Stimulated activated effector memory CD8-positive, alpha-beta T cell treated with anti-CD3 and anti-CD28 coated beads, Interleukin-12 subunit alpha, Interleukin-12 subunit beta, amount 100 ng/mL, for 72 hours (primary cell): ENCODE results near the gene DMTF1.
A peak's percentile ranks its signal among the peaks of the same experiment; 100 is the strongest.
"Not testable (repeated sequence)": the region's sequence is repeated elsewhere in the genome, so short reads cannot be mapped to it uniquely, and the experiment has no call there.

Experiments
- ATAC-seq: fragments of 150-1000 bp; cut with Tn5 transposase; 2 replicates; pipeline ENCODE4 v1.10.0; 2021
- DNase-seq, 2 donors: peaks; one replicate each; pipeline ENCODE4 v3.0.0; 2021 to 2022; ENCODE audit warnings: low spot score in 2 of 2
- H3K27ac Mint-ChIP-seq: one replicate; pipeline ENCODE4 v1.8.0; 2022; ENCODE audit warnings: mild to moderate bottlenecking, mixed read lengths
- H3K36me3 Mint-ChIP-seq: one replicate; pipeline ENCODE4 v1.8.0; 2022; ENCODE audit warnings: mild to moderate bottlenecking, mixed read lengths
- H3K4me1 Mint-ChIP-seq: one replicate; pipeline ENCODE4 v1.8.0; 2022; ENCODE audit warnings: mixed read lengths
- H3K4me3 Mint-ChIP-seq: one replicate; pipeline ENCODE4 v1.8.0; 2022; ENCODE audit warnings: mild to moderate bottlenecking, mixed read lengths
- H3K9me3 Mint-ChIP-seq: one replicate; pipeline ENCODE4 v1.8.0; 2022; ENCODE audit warnings: mixed read lengths

Gene DMTF1

GRCh38 chr7:87219545-87220025 is 67.3 kb downstream of the DMTF1 start, which contains the start of gene TMEM243:
TSS of gene TMEM243 (minus strand) at chr7:87219732. CDS start at chr7:87219503, 229 bp downstream.
- peaks cover 54% of the 10 kb centered on the region for H3K36me3 Mint-ChIP-seq
- DNase-seq (peak; percentile 65 to 85), ATAC-seq (peak; percentile 79)
- H3K4me3 Mint-ChIP-seq, result peak within 1 kb of the TSS; percentile 99
- peaks cover 16% of the 10 kb centered on the region for H3K4me1 Mint-ChIP-seq
- H3K27ac Mint-ChIP-seq, result peak within 1 kb of the TSS; percentile 98
- no peaks in the 10 kb centered on the region for H3K9me3 Mint-ChIP-seq

DNA sequence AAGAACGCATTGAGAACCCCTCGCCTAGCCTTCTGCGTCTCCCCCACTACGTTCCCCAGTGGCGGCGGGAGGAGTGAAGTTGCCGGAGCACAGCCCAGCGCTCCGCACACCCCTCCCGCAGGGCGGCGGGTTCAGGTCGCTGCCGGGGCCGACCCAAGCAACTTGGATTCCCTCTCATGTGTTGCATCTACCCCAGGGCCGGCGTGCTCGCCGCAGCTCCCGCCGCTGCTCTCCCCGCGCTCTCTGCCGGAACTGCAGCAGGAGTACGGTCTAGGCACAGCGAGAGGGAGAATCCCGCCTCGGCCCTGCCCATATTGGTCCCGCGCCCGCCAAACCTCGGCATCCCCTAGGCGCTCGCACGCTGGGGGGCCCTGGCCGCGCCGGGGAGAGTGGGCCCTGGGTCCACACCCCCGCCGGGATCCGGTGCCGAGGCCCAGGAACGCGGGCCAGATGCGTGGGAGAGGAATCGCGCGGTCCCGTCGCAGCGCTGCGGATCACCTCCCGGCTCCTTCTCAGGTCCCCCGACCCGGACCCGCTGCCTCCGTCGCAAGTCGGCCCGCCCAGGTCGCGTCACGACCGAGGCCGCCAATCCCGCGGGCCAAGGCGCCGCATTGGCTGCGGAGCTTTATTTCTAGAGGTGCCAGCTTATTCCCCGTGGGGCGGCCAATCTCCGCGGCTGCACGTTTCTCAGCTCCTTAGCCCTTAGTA is 67.9 kb downstream of the DMTF1 start:
- Mint-ChIP-seq H3K36me3 (peaks cover 48% of the 10 kb centered on the region), H3K27ac (peak overlapping the region; percentile 98), H3K4me3 (peak overlapping the region; percentile 99), H3K4me1 (peaks cover 16% of the 10 kb centered on the region), H3K9me3 (no peaks in the 10 kb centered on the region)
- ATAC-seq (peak; percentile 70), DNase-seq (peak; percentile 66 to 87)

GRCh38 chr7:87220734-87221215 is 68.5 kb downstream of the DMTF1 start:
- Mint-ChIP-seq H3K4me1 (peaks cover 13% of the 10 kb centered on the region), H3K36me3 (peaks cover 43% of the 10 kb centered on the region), H3K4me3 (peak overlapping the region; percentile 99), H3K9me3 (no peaks in the 10 kb centered on the region), H3K27ac (peak overlapping the region; percentile 98)
- DNase-seq (no peak), ATAC-seq (no peak)

- DNase-seq, result no peak
- H3K36me3 Mint-ChIP-seq, result peaks cover 17% of the 10 kb centered on the region
- no peaks in the 10 kb centered on the region for H3K9me3 Mint-ChIP-seq
- H3K4me1 Mint-ChIP-seq, result peaks cover 21% of the 10 kb centered on the region
- ATAC-seq, result peak; percentile 61
- no peak overlapping the region for H3K4me3 Mint-ChIP-seq
- no peak overlapping the region for H3K27ac Mint-ChIP-seq
Observed at GRCh38 chr7:87223666-87224065, 71.4 kb downstream of the DMTF1 start.

GRCh38 chr7:87225696-87226095 is 73.4 kb downstream of the DMTF1 start:
- ATAC-seq (no peak), DNase-seq (no peak)
- Mint-ChIP-seq H3K36me3 (no peaks in the 10 kb centered on the region), H3K4me3 (no peak overlapping the region), H3K9me3 (no peaks in the 10 kb centered on the region), H3K4me1 (peaks cover 14% of the 10 kb centered on the region), H3K27ac (no peak overlapping the region)

GRCh38 chr7:87226495-87226894 is 74.2 kb downstream of the DMTF1 start:
- ATAC-seq, result peak; percentile 36

DNA sequence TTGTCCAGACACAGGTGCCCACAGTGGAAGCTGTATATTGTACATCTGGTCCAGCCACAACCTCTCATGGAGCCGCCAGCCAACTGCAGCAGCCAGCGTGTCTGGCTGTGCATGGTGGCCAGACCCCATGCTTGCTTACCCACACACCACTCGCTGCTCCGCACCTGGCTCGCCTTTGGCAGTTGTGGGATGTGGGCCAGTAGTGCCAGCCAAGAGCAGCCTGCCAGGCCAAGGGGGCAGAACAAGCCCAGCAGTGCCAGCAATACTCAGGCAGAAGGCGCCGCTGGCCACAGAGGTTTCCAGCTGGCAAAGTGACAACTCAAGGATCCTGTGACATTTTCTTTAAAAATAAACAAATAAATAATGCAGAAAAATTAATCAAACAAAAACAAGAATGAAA is 79.0 kb downstream of the DMTF1 start:
- Mint-ChIP-seq H3K4me1 (peaks cover 7% of the 10 kb centered on the region), H3K27ac (no peak overlapping the region), H3K4me3 (no peak overlapping the region), H3K9me3 (no peaks in the 10 kb centered on the region), H3K36me3 (no peaks in the 10 kb centered on the region)
- DNase-seq (no peak), ATAC-seq (no peak)

More at GRCh38 chr7:87226495-87226894, 74.2 kb downstream of the DMTF1 start:
- H3K4me1 Mint-ChIP-seq, result peaks cover 10% of the 10 kb centered on the region
- H3K4me3 Mint-ChIP-seq, result no peak overlapping the region
- no peak for DNase-seq
- no peaks in the 10 kb centered on the region for H3K36me3 Mint-ChIP-seq
- H3K27ac Mint-ChIP-seq, result no peak overlapping the region
- H3K9me3 Mint-ChIP-seq, result no peaks in the 10 kb centered on the region

DNA sequence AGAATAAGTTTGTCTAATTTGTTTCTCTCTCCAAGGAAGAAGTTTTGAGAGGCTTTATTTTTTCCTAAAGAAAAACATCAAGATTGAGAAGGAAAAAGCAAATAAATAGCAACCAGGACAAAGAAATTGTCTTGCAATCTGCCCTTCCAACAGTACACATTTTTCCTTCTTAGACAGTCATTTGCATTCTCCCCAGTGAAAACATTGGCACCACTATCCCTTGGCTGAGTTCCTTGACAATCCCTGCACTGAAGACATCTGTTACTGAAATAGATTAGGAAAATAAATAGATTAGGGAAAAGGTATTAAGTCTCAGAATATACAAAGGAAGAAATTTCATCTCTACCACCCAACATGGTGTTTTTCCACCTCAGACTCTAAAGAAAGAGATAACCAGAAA is 79.5 kb downstream of the DMTF1 start:
- no peak for ATAC-seq
- Mint-ChIP-seq H3K27ac (no peak overlapping the region), H3K4me1 (peaks cover 3% of the 10 kb centered on the region), H3K36me3 (no peaks in the 10 kb centered on the region), H3K4me3 (no peak overlapping the region), H3K9me3 (no peaks in the 10 kb centered on the region)
- no peak for DNase-seq

GRCh38 chr7:87234949-87235348 is 82.7 kb downstream of the DMTF1 start:
- H3K27ac Mint-ChIP-seq, result no peak overlapping the region
- no peaks in the 10 kb centered on the region for H3K9me3 Mint-ChIP-seq
- no peaks in the 10 kb centered on the region for H3K36me3 Mint-ChIP-seq
- no peak overlapping the region for H3K4me3 Mint-ChIP-seq
- DNase-seq (no peak), ATAC-seq (peak; percentile 67)
- H3K4me1 Mint-ChIP-seq, result peaks cover 6% of the 10 kb centered on the region

GRCh38 chr7:87238464-87239051 is 86.3 kb downstream of the DMTF1 start:
- not testable (repeated sequence) for DNase-seq, H3K36me3 Mint-ChIP-seq, H3K4me1 Mint-ChIP-seq, H3K27ac Mint-ChIP-seq, H3K9me3 Mint-ChIP-seq, H3K4me3 Mint-ChIP-seq, ATAC-seq

GRCh38 chr7:87245671-87246070 is 93.4 kb downstream of the DMTF1 start:
- not testable (repeated sequence) for H3K27ac Mint-ChIP-seq, H3K9me3 Mint-ChIP-seq, H3K4me1 Mint-ChIP-seq, H3K4me3 Mint-ChIP-seq, H3K36me3 Mint-ChIP-seq, DNase-seq, ATAC-seq
